Right lobe of liver (tissue), 4 donors: ENCODE results near the gene IREB2.

Experiments used
- CTCF ChIP-seq, 4 donors: fragments of 200-600 bp in 3 of 4; fragments of 450-650 bp in 1 of 4; IDR thresholded peaks; one replicate each; pipeline versions ENCODE4 v1.5.1 to v1.8.0; 2016 to 2022; ENCODE audit warnings: antibody characterized with exemption in 4 of 4, mild to moderate bottlenecking in 2 of 4
- POLR2A ChIP-seq: fragments of 450-650 bp; IDR thresholded peaks from one replicate; pipeline ENCODE4 v1.6.1; 2017; ENCODE audit warnings: antibody characterized with exemption, mild to moderate bottlenecking
- donor health status: DM: no; HTN: no; CAD: no.
- donor health status: DM: no; HTN: no; CAD: no.
- donor health status: DM: no; HTN: yes; CAD: no.

GRCh38 chr15:78538358-78538757, 100.3 kb downstream of the IREB2 start:
- TF ChIP-seq CTCF (IDR thresholded peaks at IDR 0.05) = no peak
- TF ChIP-seq POLR2A = no peak
